HTR-8/SVneo (cell line): ENCODE data around the gene LHFPL2.

ENCODE experiments used
- DNase-seq: peaks from one replicate; pipeline ENCODE4 v3.0.0; 2011; ENCODE audit warnings: low spot score, mixed read lengths; ENCODE audit not compliant: insufficient read length
- FAIRE-seq: peaks from 2 replicates; lab custom pipeline; 2011; peaks lifted over from hg19 to GRCh38; lab: Jason Lieb, UNC

LHFPL2 gene

DNA sequence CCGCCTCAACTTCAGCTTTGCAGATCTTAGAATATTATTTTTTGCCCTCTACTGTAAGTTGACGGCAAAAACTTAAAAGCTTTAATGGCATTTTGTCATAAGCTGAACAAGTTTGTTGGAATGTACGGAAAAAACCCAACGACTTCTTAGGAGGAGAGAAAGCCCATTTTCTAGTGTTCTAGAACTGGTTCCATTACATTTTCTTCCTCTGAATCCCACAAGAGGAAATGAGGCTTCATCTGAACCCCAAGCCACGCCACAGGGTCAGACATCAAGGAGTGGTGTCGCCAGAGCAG is 113.7 kb downstream of the LHFPL2 start:
- no peak for FAIRE-seq
- no peak for DNase-seq

DNA sequence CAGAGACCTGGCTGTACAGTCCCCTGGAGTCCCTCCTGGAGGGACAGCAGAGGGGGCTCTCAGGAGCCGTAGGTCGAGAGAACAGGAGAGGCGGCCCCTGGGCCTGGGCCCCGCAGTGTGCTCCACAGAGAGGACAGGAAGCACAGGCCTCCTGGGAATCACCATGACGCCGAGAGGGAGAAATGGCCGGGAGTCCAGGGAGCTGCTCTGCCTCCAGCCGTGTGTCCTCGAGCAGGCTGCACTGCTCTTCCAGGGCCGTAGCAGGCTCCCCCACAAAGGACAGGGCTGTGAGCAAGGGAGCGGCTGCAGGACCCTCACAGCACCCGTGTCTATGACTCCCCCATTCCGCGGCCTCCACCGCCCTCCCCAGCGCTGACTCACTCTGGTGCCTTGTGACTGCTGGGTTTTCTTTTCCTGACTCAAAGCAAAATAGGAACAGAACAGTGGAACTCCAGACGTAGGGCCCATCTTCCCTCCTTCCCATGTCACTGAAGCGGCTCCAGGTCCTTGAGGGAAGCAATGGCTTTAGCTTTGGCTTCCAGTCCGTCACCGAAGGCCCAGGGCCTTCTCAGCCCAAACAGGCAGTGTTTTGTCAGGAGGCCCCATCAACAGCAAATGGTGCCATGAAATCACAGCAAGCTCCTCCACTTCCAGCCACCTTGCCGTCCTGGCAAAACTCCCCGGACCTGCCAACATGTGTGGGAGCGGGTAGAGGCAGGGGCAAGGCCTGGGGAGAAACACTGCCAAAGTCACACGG is 114.2 kb downstream of the LHFPL2 start:
- FAIRE-seq (no peak), DNase-seq (no peak)

DNA sequence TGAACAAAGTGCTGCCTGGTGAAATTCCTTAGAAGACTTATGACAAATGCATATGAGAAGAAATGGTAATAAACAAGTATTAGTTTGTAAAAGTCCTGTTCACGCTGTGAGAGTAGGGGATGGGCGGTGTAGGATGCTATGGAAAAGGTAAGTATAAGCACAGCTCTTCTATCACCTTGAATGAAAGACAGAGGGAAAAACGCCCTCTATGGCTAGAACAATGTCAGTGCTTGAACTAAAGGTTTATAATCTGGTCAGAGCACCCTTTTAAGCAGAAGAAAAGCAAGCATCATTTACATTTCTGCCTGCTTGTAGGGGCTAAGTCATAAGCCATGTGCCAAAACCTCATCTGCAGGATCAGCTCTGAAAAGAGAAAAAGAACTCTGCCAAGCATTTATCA is 115.2 kb downstream of the LHFPL2 start:
- DNase-seq: no peak
- no peak for FAIRE-seq

DNA sequence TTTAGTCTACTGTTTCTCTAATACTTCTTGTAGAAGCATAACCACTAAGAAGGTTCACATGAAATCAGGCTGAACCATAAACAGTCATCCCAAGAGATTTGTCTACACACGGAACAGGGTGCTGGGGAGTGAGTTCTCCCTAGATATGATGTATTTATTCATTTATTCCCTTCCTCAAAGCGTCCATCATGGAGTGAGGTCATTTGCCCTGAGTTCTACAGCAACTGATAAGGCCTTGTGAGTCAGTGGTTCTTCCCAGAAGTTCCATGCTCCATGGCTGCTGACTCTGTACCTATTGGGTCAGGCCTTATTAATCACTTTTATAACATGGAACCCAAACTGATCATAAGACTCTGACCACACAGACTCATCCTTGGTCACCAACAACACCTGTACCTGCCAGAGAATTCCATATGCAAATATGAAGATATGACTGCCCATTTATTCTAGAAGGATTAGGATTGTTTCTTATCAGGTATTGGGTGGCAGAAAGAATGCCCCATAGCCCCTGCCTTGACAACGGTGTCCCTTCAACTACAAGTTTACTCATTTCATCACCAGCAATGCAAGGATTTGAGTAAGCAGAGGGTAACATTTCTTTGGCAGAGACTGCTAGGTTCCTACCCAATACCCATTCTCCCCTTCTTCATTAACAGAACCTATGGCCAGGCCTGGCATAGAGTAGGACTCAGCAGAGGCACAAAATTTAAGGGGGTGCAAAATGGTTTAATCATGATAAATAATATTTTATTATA is 118.1 kb downstream of the LHFPL2 start:
- FAIRE-seq (no peak), DNase-seq (no peak)

GRCh38 chr5:78527925-78528324 is 120.6 kb downstream of the LHFPL2 start:
- DNase-seq (no peak), FAIRE-seq (no peak)

GRCh38 chr5:78527054-78527859 is 121.3 kb downstream of the LHFPL2 start:
- peak; percentile 23 for FAIRE-seq
- DNase-seq: no peak

DNA sequence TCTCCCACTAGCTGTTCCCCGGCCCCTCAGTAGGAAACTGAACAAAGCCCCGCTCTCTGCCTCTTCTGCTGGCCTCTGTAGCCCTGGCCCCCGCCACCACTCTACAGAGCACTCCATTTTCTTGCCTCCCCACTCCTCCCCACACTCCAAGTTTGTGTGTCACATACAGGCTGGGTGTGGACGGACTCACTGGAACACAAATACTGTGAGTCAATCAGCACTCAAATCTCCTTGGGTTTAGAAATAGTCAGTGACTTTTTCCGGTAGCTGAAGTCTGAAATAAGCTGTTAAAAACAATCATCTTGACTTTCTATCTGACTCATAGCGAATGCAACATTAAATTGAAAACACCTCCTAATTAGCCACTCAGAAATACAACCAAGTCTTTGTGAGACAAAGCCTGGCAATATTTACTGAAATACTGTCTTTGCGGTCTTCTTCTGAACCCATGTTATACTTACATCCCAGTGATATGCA is 122.5 kb downstream of the LHFPL2 start:
- no peak for DNase-seq
- no peak for FAIRE-seq

DNA sequence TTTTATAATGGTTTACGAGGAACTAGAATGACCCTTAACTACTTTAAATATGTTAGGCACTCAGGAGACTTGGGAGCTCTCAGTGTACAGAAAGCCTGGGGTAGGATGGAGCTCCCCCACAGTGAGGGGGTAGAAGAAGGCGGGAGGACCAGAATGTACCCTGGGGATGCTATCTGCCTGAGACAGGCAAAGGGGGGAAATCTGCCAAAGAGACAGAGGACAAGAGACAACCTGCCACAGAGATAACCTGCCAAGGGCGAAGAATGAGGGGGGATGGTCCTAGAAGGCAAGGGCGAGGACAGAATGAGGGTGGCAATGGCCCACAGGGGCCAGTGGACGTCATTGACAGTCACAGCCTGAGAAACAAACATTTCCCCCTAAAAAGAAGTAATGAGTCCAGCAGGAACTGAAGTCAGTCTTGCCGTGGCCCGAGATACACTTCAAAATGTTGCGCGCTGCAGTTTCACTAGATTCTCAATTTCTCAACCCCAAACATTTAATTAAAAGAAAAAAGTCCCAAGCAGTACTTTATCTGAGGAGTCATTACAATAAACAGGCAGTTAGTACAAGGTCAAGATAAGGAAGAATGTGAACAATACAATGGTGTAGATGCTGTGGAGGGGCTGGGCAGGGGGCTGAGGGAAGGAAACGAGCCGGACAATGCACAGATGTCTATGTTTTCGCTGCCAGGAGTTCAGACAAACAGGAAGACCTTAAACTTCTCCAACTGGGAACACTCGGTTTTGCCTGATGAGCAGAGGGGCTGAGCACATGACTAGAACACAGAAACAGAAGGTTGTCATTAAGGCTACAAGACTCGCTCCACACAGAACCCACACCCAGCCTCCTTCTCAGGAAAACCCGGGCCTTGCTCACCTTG is 125.0 kb downstream of the LHFPL2 start:
- DNase-seq (no peak), FAIRE-seq (no peak)

- no peak for FAIRE-seq
- DNase-seq: no peak
These were observed 125.9 kb downstream of the LHFPL2 start for GRCh38 chr5:78522476-78523260.

- FAIRE-seq: no peak
- no peak for DNase-seq
These were observed 127.1 kb downstream of the LHFPL2 start for GRCh38 chr5:78521455-78521854.

DNA sequence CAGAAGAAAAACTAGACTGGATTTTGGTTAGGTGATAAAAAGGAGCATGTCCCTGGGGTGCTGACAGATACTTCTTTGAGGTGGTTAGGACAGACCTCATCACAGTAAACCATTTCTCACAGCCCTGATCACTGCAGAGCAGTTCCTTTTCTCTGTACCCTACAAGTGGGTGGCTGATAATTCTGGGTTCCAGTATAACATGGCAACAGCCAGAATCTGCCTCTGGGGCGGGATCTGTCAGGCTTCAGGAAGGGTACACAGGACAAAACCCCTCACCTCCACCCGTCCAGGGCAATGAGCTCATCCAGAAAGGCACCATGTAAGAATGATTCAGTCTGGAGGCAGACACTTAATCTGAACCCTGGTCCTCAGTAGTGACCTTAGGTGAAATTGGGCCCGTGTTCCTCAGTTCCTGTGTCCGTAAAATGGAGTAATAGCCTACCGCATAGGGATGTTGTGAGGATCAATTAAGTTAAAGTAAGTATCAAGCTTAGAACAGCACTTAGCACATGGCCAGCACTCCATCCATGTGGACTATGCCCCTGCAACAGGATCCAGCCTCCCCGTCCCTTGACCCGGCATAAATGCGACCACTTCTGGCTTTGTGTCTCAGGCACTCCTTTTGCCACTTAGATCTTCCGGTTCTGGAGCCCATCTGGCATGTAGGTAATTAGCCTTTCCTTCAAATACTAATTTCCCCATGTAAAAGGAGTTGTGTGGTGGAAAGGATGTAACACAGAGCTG is 129.2 kb downstream of the LHFPL2 start:
- DNase-seq (no peak), FAIRE-seq (no peak)

DNA sequence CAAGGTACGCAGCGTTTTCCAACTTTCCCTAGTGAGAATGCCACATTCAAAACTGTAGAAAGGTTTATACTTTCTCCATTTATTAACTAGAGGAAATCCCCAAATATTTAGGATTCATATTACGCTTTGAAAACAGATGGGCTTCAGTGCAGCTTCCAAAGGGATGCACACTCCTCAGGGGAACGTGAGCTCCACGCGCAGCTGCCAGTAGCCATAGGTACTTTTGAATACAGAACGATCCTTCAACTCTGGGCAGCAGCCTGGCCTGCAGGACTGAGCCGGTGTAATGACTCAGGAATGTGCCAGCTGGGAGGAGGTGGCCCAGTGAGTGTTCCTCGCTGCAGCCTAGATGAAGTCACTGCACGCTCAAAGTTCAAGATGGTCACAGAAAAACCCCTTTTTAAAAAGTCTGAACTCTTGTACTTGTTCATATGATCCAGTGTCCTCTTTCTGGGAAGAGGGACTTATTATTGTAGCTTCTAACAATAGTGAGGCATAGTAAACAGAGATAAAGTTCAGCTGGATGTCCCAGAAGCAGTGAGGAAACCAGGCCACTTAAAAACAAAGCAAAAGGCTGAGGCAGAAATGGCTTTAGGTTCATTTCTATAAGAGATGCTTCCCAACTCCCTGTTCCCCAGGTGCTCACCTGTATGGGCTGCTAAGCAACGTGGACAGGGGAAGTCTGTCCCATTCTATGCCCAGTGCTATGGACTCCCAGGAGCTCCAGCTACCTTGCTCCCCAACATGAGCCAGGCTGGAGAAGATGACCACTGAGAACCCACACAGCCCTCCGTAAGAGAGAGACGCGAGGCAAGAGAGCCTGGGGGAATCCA is 130.0 kb downstream of the LHFPL2 start:
- DNase-seq (peak; percentile 86), FAIRE-seq (peak; percentile 76)

DNA sequence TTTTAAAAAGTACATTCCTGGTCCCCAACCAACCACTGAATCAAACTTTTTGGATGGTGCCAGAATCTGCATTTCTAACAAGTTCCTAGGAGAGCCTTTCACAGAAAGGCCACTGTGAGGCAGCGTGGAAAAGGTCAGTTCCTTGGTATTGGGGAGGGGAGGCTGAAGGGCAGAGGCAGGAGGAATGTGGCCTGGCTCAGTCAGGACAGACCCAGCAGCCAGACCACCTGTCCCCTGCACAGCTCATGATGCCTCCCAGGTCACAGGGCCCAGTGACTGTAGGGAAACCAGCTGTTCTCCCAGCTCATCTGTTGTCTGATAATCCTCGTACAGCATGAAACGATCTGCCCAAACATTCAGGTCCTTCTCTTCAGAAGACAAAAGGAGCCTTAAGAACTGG is 132.9 kb downstream of the LHFPL2 start:
- DNase-seq (no peak), FAIRE-seq (no peak)

DNA sequence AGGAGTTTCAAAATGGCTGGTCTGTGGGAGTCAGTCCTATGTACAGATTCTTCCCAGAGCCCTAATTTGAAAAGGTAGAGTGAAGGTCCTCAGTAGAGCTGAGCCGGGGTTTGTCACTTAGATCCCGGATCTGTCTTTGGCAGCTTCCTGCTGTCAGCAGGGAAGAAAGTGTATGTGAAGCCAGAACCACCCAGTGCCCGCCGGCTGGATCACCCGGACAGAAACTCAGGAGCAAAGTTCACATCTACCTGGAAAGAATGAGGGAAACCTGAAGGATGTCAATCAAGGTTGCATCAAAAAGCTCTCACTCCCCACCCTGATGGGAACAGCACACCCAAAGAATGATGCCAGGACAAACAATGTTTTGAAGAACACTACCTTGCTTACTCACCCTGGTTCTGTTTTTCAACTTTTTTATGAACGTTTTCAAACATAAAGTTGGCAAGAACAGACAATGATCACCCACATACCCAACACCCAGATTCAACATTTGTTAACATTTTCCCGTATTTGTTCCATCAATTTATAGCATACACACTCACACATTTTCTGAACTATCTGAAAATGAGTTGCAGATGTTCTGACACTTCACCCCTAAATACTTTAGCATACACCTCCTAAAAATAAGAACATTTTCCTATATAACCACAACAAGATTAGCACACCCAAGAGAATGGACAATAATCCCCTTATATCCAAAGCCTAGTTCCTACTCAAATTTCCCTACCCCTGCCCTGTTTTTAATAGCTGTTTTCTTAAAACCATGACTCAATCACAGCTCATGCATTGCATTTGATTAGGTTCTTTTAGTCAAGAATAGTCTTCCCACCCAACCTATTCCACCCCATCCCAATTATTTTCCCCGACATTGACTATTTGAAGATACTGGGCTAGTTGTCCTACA is 133.9 kb downstream of the LHFPL2 start:
- DNase-seq (no peak), FAIRE-seq (no peak)

GRCh38 chr5:78513441-78513840 is 135.1 kb downstream of the LHFPL2 start:
- DNase-seq (no peak), FAIRE-seq (no peak)

DNA sequence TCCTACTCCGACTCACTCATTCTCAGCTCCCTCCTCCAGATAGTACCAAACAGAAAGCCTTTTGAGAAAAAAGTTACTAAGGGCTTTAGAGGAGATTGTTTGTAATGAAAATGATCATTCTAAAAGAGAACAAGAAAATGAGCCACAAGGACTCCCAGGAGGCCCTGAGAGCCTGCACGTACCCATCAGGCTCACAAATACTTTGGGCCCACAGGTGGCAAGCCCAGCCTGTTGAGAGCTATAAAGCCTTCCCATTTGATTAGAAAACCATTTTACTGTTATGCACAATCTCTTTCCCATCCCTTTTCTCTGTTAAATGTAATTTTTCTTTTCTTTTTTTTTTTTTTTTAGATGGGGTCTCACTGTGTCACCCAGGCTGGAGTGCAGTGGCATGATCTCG is 136.1 kb downstream of the LHFPL2 start:
- DNase-seq (no peak), FAIRE-seq (no peak)
